Thyroid gland (tissue), 4 donors: ENCODE data around the gene TMPRSS7.

ENCODE experiments used
- CTCF ChIP-seq, 6 experiments: fragments of 200-600 bp in 3 of 6; fragments of 450-650 bp in 3 of 6; sonication (generic) in 3 of 6; IDR thresholded peaks; one replicate each; pipeline ENCODE4 v1.5.1; 2016 to 2019; ENCODE audit warnings: antibody characterized with exemption in 6 of 6, mild to moderate bottlenecking in 2 of 6, inconsistent platforms in 1 of 6, moderate library complexity in 1 of 6
- POLR2A ChIP-seq, 2 donors: fragments of 450-650 bp; IDR thresholded peaks; one replicate each; pipeline ENCODE4 v1.6.1; 2017; ENCODE audit warnings: antibody characterized with exemption in 2 of 2, mild to moderate bottlenecking in 2 of 2, moderate library complexity in 1 of 2

DNA sequence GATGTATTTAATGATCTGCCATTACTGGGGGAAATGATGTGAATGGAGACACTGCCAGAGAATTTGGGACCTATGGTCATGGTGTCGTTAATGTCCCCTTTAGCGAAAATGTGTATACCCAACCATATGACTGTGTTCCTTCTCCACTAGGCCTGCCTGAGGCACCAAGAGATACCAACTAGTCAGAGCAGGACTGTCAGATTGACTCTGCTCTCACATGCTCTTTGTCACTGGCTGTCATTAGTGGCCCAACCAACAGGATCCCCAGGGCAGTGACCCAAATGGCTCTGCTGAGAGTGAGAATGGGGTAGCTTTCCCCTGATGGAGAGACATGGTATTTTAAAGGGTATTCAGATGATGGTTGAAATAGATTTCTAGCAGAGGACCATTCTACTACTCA, 33.0 kb upstream of the TMPRSS7 start:
- TF ChIP-seq CTCF (IDR thresholded peaks at IDR 0.05) (no peak), POLR2A (IDR thresholded peaks at IDR 0.05) (no peak)
